Cardiac muscle cell (in vitro differentiated cells and primary cell): ENCODE measurements around the gene CLCN1. TPM values are rescaled to one million over a fixed set of nuclear protein-coding genes. Genes with fewer than 3 reads are reported as not detected.

ENCODE experiments used
- DNase-seq, 2 donors: peaks; one replicate each; pipeline versions ENCODE4 v3.0.0 to v3.0.0-alpha.2; 2010 to 2017; ENCODE audit warnings: low read depth in 1 of 2, low spot score in 1 of 2
- H3K27ac ChIP-seq: fragments of 200-600 bp; sonication (generic); 2 replicates; pipeline ENCODE4 v1.5.1; 2016
- H3K27me3 ChIP-seq: fragments of 200-600 bp; sonication (generic); 2 replicates; pipeline ENCODE4 v1.6.0; 2016; ENCODE audit warnings: control low read depth
- H3K36me3 ChIP-seq: fragments of 200-600 bp; sonication (generic); 2 replicates; pipeline ENCODE4 v1.5.1; 2016; ENCODE audit warnings: control low read depth
- H3K4me1 ChIP-seq: fragments of 200-600 bp; sonication (generic); 2 replicates; pipeline ENCODE4 v1.8.1; 2017; ENCODE audit warnings: low read depth, mild to moderate bottlenecking, mixed run types
- H3K4me3 ChIP-seq: fragments of 200-600 bp; sonication (generic); 2 replicates; pipeline ENCODE4 v1.5.1; 2016; ENCODE audit warnings: mild to moderate bottlenecking
- H3K9me3 ChIP-seq: fragments of 200-600 bp; sonication (generic); 2 replicates; pipeline ENCODE4 v1.5.1; 2017; ENCODE audit warnings: low read depth, mild to moderate bottlenecking, control low read depth
- CTCF ChIP-seq: IDR thresholded peaks from 2 replicates; pipeline ENCODE4 v1.5.1; 2012; ENCODE audit warnings: low read depth, mild to moderate bottlenecking, low read length
- polyA plus RNA-seq: library from polyadenylated mRNA; unstranded; fragments of >200 nt; fragmentation: Nextera tagmentation; extraction: Ambion mirVana; gene quantifications from 2 replicates; pipeline ENCODE4 v1.2.1, GENCODE V29; 2016
- total RNA-seq: library from RNA; depleted of rRNA; stranded (reverse); fragments of >200 nt; gene quantifications from 2 replicates; pipeline ENCODE4 v1.2.3, GENCODE V29; 2016

The CLCN1 gene
- total and polyA plus RNA-seq, 2 experiments from 2014 or later: not detected

DNA sequence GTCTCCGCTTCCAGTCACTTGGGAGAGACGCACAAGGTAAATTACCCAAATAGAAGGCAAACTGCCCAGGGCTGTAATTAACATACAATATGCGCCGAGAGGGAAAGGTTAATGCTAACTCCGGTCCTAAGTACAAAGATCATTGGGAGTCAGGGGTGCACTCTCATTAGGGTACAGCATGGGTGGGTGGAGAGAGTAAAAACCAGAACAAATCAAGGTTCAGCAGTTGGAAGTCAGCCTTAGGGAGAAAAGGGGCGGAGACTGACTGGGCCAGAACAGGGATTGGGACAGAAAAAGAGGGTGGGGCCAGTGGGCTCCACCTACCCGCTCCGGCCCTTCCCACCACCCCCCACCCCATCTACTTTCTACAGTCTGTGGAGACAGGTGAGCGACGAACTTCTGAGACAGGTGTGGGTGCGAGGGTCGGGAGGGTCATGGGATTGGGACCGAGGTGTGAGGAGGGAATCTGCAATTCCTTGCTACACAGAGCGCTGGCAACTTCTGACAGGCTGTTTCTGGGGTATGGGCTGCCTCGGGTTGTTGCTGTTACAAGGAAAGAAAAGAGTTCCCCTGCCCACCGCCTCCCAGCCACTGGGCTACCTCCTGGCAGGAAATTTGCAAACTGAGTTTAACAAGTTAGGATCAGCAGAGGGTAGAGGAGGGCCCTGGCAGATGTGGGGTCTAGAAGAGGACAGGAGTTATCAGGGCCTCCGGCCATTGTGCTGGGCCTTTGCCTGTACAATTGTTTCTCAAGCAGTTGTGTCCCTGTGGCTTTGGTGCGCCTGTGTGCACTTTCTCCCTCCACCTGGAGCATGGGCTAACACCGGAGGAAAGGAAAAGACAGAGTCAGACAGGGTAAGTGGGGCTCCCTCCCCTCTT, 31.1 kb upstream of the CLCN1 start, which contains the start of gene TMEM139:
TMEM139 (plus strand) TSS at position 368 of the 879 bp plus-strand sequence. CDS start 1,000 bp downstream, outside the sequence.
- Histone ChIP-seq H3K27me3 (no peaks in the 10 kb centered on the region), H3K4me1 (peaks cover 3% of the 10 kb centered on the region), H3K4me3 (no peak within 1 kb of the TSS), H3K36me3 (no peaks in the 10 kb centered on the region), H3K9me3 (no peaks in the 10 kb centered on the region), H3K27ac (no peak within 1 kb of the TSS)
- peak in 1 of 2 donors; percentile 42 for DNase-seq
- no peak for TF ChIP-seq CTCF

DNA sequence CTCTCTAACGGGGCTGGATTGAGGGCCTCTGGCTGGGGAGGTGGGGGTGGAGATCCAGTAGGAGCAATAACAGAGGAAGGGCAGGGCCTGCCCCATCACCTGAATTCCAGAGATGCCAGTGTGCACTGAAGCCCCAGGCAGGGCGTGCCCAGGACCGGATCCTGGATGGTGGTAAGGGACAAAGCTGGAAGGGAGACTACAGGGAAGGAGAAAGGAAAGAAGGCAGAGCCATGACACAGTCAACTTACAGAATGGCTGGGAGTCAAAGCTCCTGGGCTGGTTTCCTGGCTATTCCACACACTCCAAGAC, 30.5 kb upstream of the CLCN1 start:
- H3K4me1 ChIP-seq: peaks cover 3% of the 10 kb centered on the region
- no peak for TF ChIP-seq CTCF
- no peaks in the 10 kb centered on the region for H3K9me3 ChIP-seq
- DNase-seq: no peak
- no peak overlapping the region for H3K4me3 ChIP-seq
- no peaks in the 10 kb centered on the region for H3K27me3 ChIP-seq
- no peak overlapping the region for H3K27ac ChIP-seq
- no peaks in the 10 kb centered on the region for H3K36me3 ChIP-seq

DNA sequence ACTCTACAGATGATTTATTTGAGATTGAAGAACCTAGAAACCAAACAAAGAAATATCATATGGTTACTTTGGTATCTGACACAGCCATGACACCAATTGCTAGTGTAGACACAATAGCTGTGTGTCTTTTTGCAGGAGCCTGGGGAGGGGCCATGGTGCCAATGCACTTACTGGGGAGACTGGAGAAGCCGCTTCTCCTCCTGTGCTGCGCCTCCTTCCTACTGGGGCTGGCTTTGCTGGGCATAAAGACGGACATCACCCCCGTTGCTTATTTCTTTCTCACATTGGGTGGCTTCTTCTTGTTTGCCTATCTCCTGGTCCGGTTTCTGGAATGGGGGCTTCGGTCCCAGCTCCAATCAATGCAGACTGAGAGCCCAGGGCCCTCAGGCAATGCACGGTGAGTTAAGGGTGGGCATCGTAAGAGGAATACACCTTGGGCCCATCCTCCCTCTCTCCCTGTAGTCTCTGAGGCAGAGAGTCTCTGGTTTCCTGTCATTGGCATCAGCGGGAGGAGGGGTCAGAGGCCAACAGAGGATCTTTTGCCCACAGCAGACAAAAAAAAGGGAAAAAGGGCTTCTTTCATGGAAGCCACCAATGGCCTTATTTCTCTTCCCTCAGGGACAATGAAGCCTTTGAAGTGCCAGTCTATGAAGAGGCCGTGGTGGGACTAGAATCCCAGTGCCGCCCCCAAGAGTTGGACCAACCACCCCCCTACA, 29.9 kb upstream of the CLCN1 start:
- Histone ChIP-seq H3K4me3 (no peak overlapping the region), H3K27ac (no peak overlapping the region), H3K9me3 (no peaks in the 10 kb centered on the region), H3K36me3 (no peaks in the 10 kb centered on the region), H3K4me1 (peaks cover 3% of the 10 kb centered on the region), H3K27me3 (no peaks in the 10 kb centered on the region)
- no peak for TF ChIP-seq CTCF
- DNase-seq: no peak

DNA sequence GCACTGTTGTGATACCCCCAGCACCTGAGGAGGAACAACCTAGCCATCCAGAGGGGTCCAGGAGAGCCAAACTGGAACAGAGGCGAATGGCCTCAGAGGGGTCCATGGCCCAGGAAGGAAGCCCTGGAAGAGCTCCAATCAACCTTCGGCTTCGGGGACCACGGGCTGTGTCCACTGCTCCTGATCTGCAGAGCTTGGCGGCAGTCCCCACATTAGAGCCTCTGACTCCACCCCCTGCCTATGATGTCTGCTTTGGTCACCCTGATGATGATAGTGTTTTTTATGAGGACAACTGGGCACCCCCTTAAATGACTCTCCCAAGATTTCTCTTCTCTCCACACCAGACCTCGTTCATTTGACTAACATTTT, 29.4 kb upstream of the CLCN1 start:
- DNase-seq: no peak
- no peak for TF ChIP-seq CTCF
- H3K9me3 ChIP-seq: no peaks in the 10 kb centered on the region
- no peak overlapping the region for H3K27ac ChIP-seq
- no peaks in the 10 kb centered on the region for H3K27me3 ChIP-seq
- H3K4me1 ChIP-seq: peaks cover 3% of the 10 kb centered on the region
- no peak overlapping the region for H3K4me3 ChIP-seq
- H3K36me3 ChIP-seq: no peaks in the 10 kb centered on the region

- Histone ChIP-seq H3K27me3 (no peaks in the 10 kb centered on the region), H3K4me3 (no peak overlapping the region), H3K27ac (no peak overlapping the region), H3K9me3 (no peaks in the 10 kb centered on the region), H3K4me1 (peaks cover 3% of the 10 kb centered on the region), H3K36me3 (peaks cover 7% of the 10 kb centered on the region)
- TF ChIP-seq CTCF: no peak
- no peak for DNase-seq
Measured at GRCh38 chr7:143287339-143287934, 28.5 kb upstream of the CLCN1 start.
